Stimulated activated CD8-positive, alpha-beta memory T cell treated with anti-CD3 and anti-CD28 coated beads, Interleukin-12 subunit alpha, Interleukin-12 subunit beta, amount 100 ng/mL, for 24 hours (primary cell): ENCODE measurements around the gene TEX28.
"Not testable (repeated sequence)": the region's sequence is repeated elsewhere in the genome, so short reads cannot be mapped to it uniquely, and the experiment has no call there.

Source experiments
- DNase-seq: peaks from one replicate; pipeline ENCODE4 v3.0.0-alpha.2; 2020; ENCODE audit errors: extremely low read depth

TEX28 gene

GRCh38 chrX:154247377-154248045, 47.4 kb downstream of the TEX28 start:
- not testable (repeated sequence) for DNase-seq

- DNase-seq: not testable (repeated sequence)
These were observed 54.9 kb downstream of the TEX28 start for GRCh38 chrX:154239982-154240503.

- DNase-seq: not testable (repeated sequence)
These were observed 55.9 kb downstream of the TEX28 start for GRCh38 chrX:154238939-154239559.

GRCh38 chrX:154233620-154234019, 61.3 kb downstream of the TEX28 start:
- not testable (repeated sequence) for DNase-seq

- DNase-seq: not testable (repeated sequence)
These were observed 63.5 kb downstream of the TEX28 start for GRCh38 chrX:154231443-154231842.

GRCh38 chrX:154226706-154227105, 68.2 kb downstream of the TEX28 start:
- DNase-seq: not testable (repeated sequence)

- not testable (repeated sequence) for DNase-seq
These were observed 69.6 kb downstream of the TEX28 start for GRCh38 chrX:154225292-154225691.
